ENCODE data around the gene RAC3.

RAC3 gene

GRCh38 chr17:82031303-82031884, at the start of gene RAC3:
TSS of gene RAC3 (plus strand) at chr17:82031678. CDS start at chr17:82031762, 84 bp downstream.
- Histone ChIP-seq H3K9me3 (ENCODE audit: control insufficient read depth in 1 of 2, low read length in 2 of 2) (no peaks in the 10 kb centered on the region), H3K27ac (ENCODE audit: low read depth, low read length) (no peak within 1 kb of the TSS), H3K27me3 (ENCODE audit: control insufficient read depth in 1 of 2, insufficient read depth in 2 of 2, low read length in 2 of 2) (no peaks in the 10 kb centered on the region), H3K9ac (ENCODE audit: low read depth in 1 of 2, low read length in 2 of 2) (peak within 1 kb of the TSS in 1 of 2 donors; percentile 57), H3K4me3 (ENCODE audit: low read depth in 1 of 2, low read length in 2 of 2) (peak within 1 kb of the TSS; percentile 55 to 73), H3K4me1 (ENCODE audit: control insufficient read depth in 1 of 2, insufficient read depth in 2 of 2, low read length in 2 of 2) (peaks cover 10 to 18% of the 10 kb centered on the region in 2 donors), H3K36me3 (ENCODE audit: control insufficient read depth in 1 of 2, insufficient read depth in 2 of 2, low read length in 2 of 2) (peaks cover 0 to 7% of the 10 kb centered on the region in 2 donors)

GRCh38 chr17:81983011-81983638, 48.4 kb upstream of the RAC3 start:
- Histone ChIP-seq H3K4me1 (ENCODE audit: control insufficient read depth in 1 of 2, insufficient read depth in 2 of 2, low read length in 2 of 2) (peaks cover 13% of the 10 kb centered on the region in 2 donors), H3K36me3 (ENCODE audit: control insufficient read depth in 1 of 2, insufficient read depth in 2 of 2, low read length in 2 of 2) (peaks cover 17 to 41% of the 10 kb centered on the region in 2 donors), H3K27ac (ENCODE audit: low read depth, low read length) (no peak overlapping the region), H3K9ac (ENCODE audit: low read depth in 1 of 2, low read length in 2 of 2) (no peak overlapping the region), H3K4me3 (ENCODE audit: low read depth in 1 of 2, low read length in 2 of 2) (no peak overlapping the region), H3K9me3 (ENCODE audit: control insufficient read depth in 1 of 2, low read length in 2 of 2) (no peaks in the 10 kb centered on the region), H3K27me3 (ENCODE audit: control insufficient read depth in 1 of 2, insufficient read depth in 2 of 2, low read length in 2 of 2) (no peaks in the 10 kb centered on the region)

- peaks cover 17 to 44% of the 10 kb centered on the region in 2 donors for H3K36me3 ChIP-seq (ENCODE audit: control insufficient read depth in 1 of 2, insufficient read depth in 2 of 2, low read length in 2 of 2)
- H3K27ac ChIP-seq (ENCODE audit: low read depth, low read length), result no peak overlapping the region
- no peak overlapping the region for H3K9ac ChIP-seq (ENCODE audit: low read depth in 1 of 2, low read length in 2 of 2)
- H3K4me1 ChIP-seq (ENCODE audit: control insufficient read depth in 1 of 2, insufficient read depth in 2 of 2, low read length in 2 of 2), result peaks cover 9% of the 10 kb centered on the region in 2 donors
- H3K9me3 ChIP-seq (ENCODE audit: control insufficient read depth in 1 of 2, low read length in 2 of 2), result no peaks in the 10 kb centered on the region
- no peaks in the 10 kb centered on the region for H3K27me3 ChIP-seq (ENCODE audit: control insufficient read depth in 1 of 2, insufficient read depth in 2 of 2, low read length in 2 of 2)
- H3K4me3 ChIP-seq (ENCODE audit: low read depth in 1 of 2, low read length in 2 of 2), result no peak overlapping the region
Measured at GRCh38 chr17:81983639-81984373, 47.7 kb upstream of the RAC3 start.

DNA sequence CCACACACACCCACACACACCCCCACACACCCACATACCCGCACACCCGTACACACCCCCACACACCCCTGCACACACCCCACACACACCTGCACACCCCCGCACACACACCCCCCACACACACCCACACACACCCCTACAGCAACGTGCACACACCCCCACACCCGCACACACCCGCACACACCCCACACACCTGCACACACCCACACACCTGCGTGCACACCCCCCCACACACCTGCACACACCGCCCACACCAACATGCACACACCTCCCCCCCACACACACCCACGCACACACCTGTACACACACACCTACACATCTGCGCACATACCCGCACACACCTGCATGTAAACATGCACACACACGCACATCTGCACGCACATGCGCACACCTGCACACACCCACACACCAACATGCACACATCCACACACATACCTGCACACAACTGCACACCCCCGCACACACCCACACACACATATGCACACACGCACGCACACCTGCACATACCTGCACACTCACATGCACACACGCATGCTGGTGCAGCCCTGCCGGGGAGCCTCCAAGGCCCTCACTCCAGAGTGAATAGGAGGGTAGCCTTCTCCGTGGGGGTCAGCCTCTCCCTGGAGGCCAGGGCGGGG, 46.6 kb upstream of the RAC3 start:
- Histone ChIP-seq H3K27ac (ENCODE audit: low read depth, low read length) (no peak overlapping the region), H3K9me3 (ENCODE audit: control insufficient read depth in 1 of 2, low read length in 2 of 2) (no peaks in the 10 kb centered on the region), H3K36me3 (ENCODE audit: control insufficient read depth in 1 of 2, insufficient read depth in 2 of 2, low read length in 2 of 2) (peaks cover 17 to 44% of the 10 kb centered on the region in 2 donors), H3K4me1 (ENCODE audit: control insufficient read depth in 1 of 2, insufficient read depth in 2 of 2, low read length in 2 of 2) (no peaks in the 10 kb centered on the region), H3K4me3 (ENCODE audit: low read depth in 1 of 2, low read length in 2 of 2) (no peak overlapping the region), H3K9ac (ENCODE audit: low read depth in 1 of 2, low read length in 2 of 2) (no peak overlapping the region), H3K27me3 (ENCODE audit: control insufficient read depth in 1 of 2, insufficient read depth in 2 of 2, low read length in 2 of 2) (no peaks in the 10 kb centered on the region)

GRCh38 chr17:81986606-81987005, 44.9 kb upstream of the RAC3 start:
- peaks cover 11% of the 10 kb centered on the region in 2 donors for H3K4me1 ChIP-seq (ENCODE audit: control insufficient read depth in 1 of 2, insufficient read depth in 2 of 2, low read length in 2 of 2)
- no peaks in the 10 kb centered on the region for H3K27me3 ChIP-seq (ENCODE audit: control insufficient read depth in 1 of 2, insufficient read depth in 2 of 2, low read length in 2 of 2)
- peaks cover 17 to 40% of the 10 kb centered on the region in 2 donors for H3K36me3 ChIP-seq (ENCODE audit: control insufficient read depth in 1 of 2, insufficient read depth in 2 of 2, low read length in 2 of 2)
- no peak overlapping the region for H3K4me3 ChIP-seq (ENCODE audit: low read depth in 1 of 2, low read length in 2 of 2)
- no peak overlapping the region for H3K9ac ChIP-seq (ENCODE audit: low read depth in 1 of 2, low read length in 2 of 2)
- no peaks in the 10 kb centered on the region for H3K9me3 ChIP-seq (ENCODE audit: control insufficient read depth in 1 of 2, low read length in 2 of 2)
- H3K27ac ChIP-seq (ENCODE audit: low read depth, low read length), result no peak overlapping the region

DNA sequence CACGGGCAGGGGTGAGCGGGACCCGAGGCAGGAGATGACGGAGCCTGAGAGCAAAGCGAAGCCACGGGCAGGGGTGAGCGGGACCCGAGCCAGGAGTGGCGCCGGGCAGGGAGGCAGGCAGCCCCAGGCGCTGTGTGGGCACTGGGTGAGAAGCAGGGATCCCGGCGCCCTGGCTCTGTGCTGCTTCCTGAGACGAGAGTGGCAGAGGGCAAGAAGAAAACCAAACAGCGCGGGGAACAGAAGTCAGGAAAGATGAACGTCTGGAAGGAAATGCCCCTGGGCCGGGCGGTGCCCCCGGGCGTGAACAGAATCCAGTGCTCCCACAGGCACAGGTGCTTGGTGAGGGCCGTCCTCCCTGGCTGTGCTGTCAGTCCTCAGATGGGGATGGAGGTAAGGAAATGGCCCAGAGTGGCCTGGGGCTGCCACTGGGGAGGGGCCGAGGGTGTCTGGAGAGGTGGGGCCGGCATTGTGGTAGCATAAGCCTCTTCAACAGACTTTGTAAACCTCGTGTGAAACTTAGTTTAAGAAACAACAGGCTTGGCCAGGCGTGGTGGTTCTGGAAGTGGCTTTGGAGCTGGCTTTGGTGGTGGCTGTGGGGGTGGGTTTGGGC, 44.2 kb upstream of the RAC3 start:
- Histone ChIP-seq H3K9ac (ENCODE audit: low read depth in 1 of 2, low read length in 2 of 2) (no peak overlapping the region), H3K27ac (ENCODE audit: low read depth, low read length) (no peak overlapping the region), H3K36me3 (ENCODE audit: control insufficient read depth in 1 of 2, insufficient read depth in 2 of 2, low read length in 2 of 2) (peaks cover 17 to 40% of the 10 kb centered on the region in 2 donors), H3K4me3 (ENCODE audit: low read depth in 1 of 2, low read length in 2 of 2) (no peak overlapping the region), H3K9me3 (ENCODE audit: control insufficient read depth in 1 of 2, low read length in 2 of 2) (no peaks in the 10 kb centered on the region), H3K27me3 (ENCODE audit: control insufficient read depth in 1 of 2, insufficient read depth in 2 of 2, low read length in 2 of 2) (no peaks in the 10 kb centered on the region), H3K4me1 (ENCODE audit: control insufficient read depth in 1 of 2, insufficient read depth in 2 of 2, low read length in 2 of 2) (peaks cover 16 to 18% of the 10 kb centered on the region in 2 donors)

DNA sequence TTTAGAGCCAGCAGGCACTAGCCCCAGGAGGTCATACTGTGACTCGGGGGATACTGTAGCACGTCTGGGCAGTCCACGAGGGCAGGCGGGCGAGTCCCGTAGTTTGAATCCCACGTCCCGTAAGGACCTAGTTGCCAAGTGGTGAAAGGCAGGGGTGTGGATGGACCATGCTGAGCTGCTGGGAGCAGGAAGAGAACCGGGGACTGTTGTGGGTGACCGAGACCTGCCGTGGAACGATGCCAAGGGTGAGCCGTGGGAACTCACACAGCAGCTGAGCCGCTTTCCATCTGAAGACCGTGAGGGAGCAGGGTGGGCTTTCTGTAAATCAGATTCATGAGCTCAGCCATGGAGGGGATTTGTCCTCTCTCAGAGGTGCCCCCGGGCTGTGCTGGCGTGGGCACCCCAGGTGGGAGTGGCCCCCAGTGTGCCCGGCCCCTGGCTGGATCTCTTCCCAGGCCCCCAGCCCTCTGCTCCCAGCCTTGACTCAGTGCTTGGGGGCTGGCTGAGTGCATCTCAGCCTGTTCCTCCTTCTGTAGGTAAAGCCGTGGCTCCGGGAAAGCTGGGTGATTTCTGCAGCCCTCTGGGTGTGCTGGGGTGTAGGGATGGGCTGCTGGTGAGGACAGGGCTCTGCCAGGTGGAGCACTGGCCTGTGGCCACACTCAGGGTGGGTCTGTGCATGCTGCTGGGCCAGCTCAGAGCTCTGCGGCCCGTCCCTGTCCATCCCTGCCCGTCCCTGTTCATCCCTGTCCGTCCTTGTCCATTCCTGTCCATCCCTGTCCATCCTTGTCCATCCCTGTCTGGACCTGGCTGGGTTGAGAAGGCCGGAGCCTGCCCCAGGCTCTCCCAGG, 40.4 kb upstream of the RAC3 start:
- Histone ChIP-seq H3K36me3 (ENCODE audit: control insufficient read depth in 1 of 2, insufficient read depth in 2 of 2, low read length in 2 of 2) (peaks cover 9 to 28% of the 10 kb centered on the region in 2 donors), H3K27ac (ENCODE audit: low read depth, low read length) (peak overlapping the region; percentile 36), H3K4me3 (ENCODE audit: low read depth in 1 of 2, low read length in 2 of 2) (peak overlapping the region in 1 of 2 donors; percentile 28), H3K4me1 (ENCODE audit: control insufficient read depth in 1 of 2, insufficient read depth in 2 of 2, low read length in 2 of 2) (peaks cover 20 to 24% of the 10 kb centered on the region in 2 donors), H3K9me3 (ENCODE audit: control insufficient read depth in 1 of 2, low read length in 2 of 2) (no peaks in the 10 kb centered on the region), H3K9ac (ENCODE audit: low read depth in 1 of 2, low read length in 2 of 2) (peak overlapping the region; percentile 6 to 30), H3K27me3 (ENCODE audit: control insufficient read depth in 1 of 2, insufficient read depth in 2 of 2, low read length in 2 of 2) (no peaks in the 10 kb centered on the region)

- H3K36me3 ChIP-seq (ENCODE audit: control insufficient read depth in 1 of 2, insufficient read depth in 2 of 2, low read length in 2 of 2), result peaks cover 6 to 23% of the 10 kb centered on the region in 2 donors
- no peaks in the 10 kb centered on the region for H3K27me3 ChIP-seq (ENCODE audit: control insufficient read depth in 1 of 2, insufficient read depth in 2 of 2, low read length in 2 of 2)
- H3K9me3 ChIP-seq (ENCODE audit: control insufficient read depth in 1 of 2, low read length in 2 of 2), result no peaks in the 10 kb centered on the region
- H3K4me1 ChIP-seq (ENCODE audit: control insufficient read depth in 1 of 2, insufficient read depth in 2 of 2, low read length in 2 of 2), result peaks cover 20 to 24% of the 10 kb centered on the region in 2 donors
- peak overlapping the region; percentile 6 to 30 for H3K9ac ChIP-seq (ENCODE audit: low read depth in 1 of 2, low read length in 2 of 2)
- H3K27ac ChIP-seq (ENCODE audit: low read depth, low read length), result peak overlapping the region; percentile 36
- H3K4me3 ChIP-seq (ENCODE audit: low read depth in 1 of 2, low read length in 2 of 2), result peak overlapping the region; percentile 28 to 35
Measured at GRCh38 chr17:81991684-81992305, 39.7 kb upstream of the RAC3 start.
